ENCODE data around the gene ZBED6.
"Not testable (repeated sequence)": the region's sequence is repeated elsewhere in the genome, so short reads cannot be mapped to it uniquely, and the experiment has no call there.

The ZBED6 gene

GRCh38 chr1:203795441-203796235 lies at the start of gene ZBED6, which contains the start of gene ZC3H11A:
TSS of gene ZBED6 (plus strand) at chr1:203795623. CDS start at chr1:203797523, 1,900 bp downstream.
TSS of gene ZC3H11A (plus strand) at chr1:203795623. CDS start at chr1:203817071, 21,448 bp downstream.
- in situ Hi-C loops (cut with MboI; ENCODE audit: low sequenced_read_pairs): no loop called here

- in situ Hi-C loops (cut with MboI; ENCODE audit: low sequenced_read_pairs): no loop called here
Observed at GRCh38 chr1:203746281-203746680, 49.1 kb upstream of the ZBED6 start.

- in situ Hi-C loops (cut with MboI; ENCODE audit: low sequenced_read_pairs): no loop called here
Observed at GRCh38 chr1:203751051-203751450, 44.4 kb upstream of the ZBED6 start.

GRCh38 chr1:203751618-203752361 lies 43.6 kb upstream of the ZBED6 start:
- in situ Hi-C loops (cut with MboI; ENCODE audit: low sequenced_read_pairs): not testable (repeated sequence)

GRCh38 chr1:203754455-203754864 lies 41.0 kb upstream of the ZBED6 start:
- in situ Hi-C loops (cut with MboI; ENCODE audit: low sequenced_read_pairs): no loop called here

GRCh38 chr1:203756036-203756435 lies 39.4 kb upstream of the ZBED6 start:
- in situ Hi-C loops (cut with MboI; ENCODE audit: low sequenced_read_pairs): no loop called here

GRCh38 chr1:203758749-203759148 lies 36.7 kb upstream of the ZBED6 start:
- in situ Hi-C loops (cut with MboI; ENCODE audit: low sequenced_read_pairs): not testable (repeated sequence)

- in situ Hi-C loops (cut with MboI; ENCODE audit: low sequenced_read_pairs): no loop called here
Observed at GRCh38 chr1:203760506-203760905, 34.9 kb upstream of the ZBED6 start.

- in situ Hi-C loops (cut with MboI; ENCODE audit: low sequenced_read_pairs): not testable (repeated sequence)
Observed at GRCh38 chr1:203761958-203762357, 33.5 kb upstream of the ZBED6 start.

- in situ Hi-C loops (cut with MboI; ENCODE audit: low sequenced_read_pairs): no loop called here
Observed at GRCh38 chr1:203763505-203763904, 31.9 kb upstream of the ZBED6 start.

- in situ Hi-C loops (cut with MboI; ENCODE audit: low sequenced_read_pairs): no loop called here
Observed at GRCh38 chr1:203764105-203765028, 31.1 kb upstream of the ZBED6 start.

GRCh38 chr1:203765029-203765837 lies 30.2 kb upstream of the ZBED6 start, which contains the start of gene LAX1:
TSS of gene LAX1 (plus strand) at chr1:203765183. CDS start at chr1:203765566, 383 bp downstream.
- in situ Hi-C loops (cut with MboI; ENCODE audit: low sequenced_read_pairs): no loop called here

GRCh38 chr1:203768256-203768655 lies 27.2 kb upstream of the ZBED6 start:
- in situ Hi-C loops (cut with MboI; ENCODE audit: low sequenced_read_pairs): no loop called here

GRCh38 chr1:203769505-203770343 lies 25.7 kb upstream of the ZBED6 start:
- in situ Hi-C loops (cut with MboI; ENCODE audit: low sequenced_read_pairs): no loop called here

GRCh38 chr1:203771901-203772301 lies 23.5 kb upstream of the ZBED6 start:
- in situ Hi-C loops (cut with MboI; ENCODE audit: low sequenced_read_pairs): no loop called here

- in situ Hi-C loops (cut with MboI; ENCODE audit: low sequenced_read_pairs): no loop called here
Observed at GRCh38 chr1:203772836-203773235, 22.6 kb upstream of the ZBED6 start.

- in situ Hi-C loops (cut with MboI; ENCODE audit: low sequenced_read_pairs): no loop called here
Observed at GRCh38 chr1:203776636-203777035, 18.8 kb upstream of the ZBED6 start.

- in situ Hi-C loops (cut with MboI; ENCODE audit: low sequenced_read_pairs): no loop called here
Observed at GRCh38 chr1:203777596-203777995, 17.8 kb upstream of the ZBED6 start.

GRCh38 chr1:203778146-203778545 lies 17.3 kb upstream of the ZBED6 start:
- in situ Hi-C loops (cut with MboI; ENCODE audit: low sequenced_read_pairs): no loop called here
